ENCODE measurements around the gene PREX1.
"Not testable (repeated sequence)": the region's sequence is repeated elsewhere in the genome, so short reads cannot be mapped to it uniquely, and the experiment has no call there.

Gene PREX1, protein sequence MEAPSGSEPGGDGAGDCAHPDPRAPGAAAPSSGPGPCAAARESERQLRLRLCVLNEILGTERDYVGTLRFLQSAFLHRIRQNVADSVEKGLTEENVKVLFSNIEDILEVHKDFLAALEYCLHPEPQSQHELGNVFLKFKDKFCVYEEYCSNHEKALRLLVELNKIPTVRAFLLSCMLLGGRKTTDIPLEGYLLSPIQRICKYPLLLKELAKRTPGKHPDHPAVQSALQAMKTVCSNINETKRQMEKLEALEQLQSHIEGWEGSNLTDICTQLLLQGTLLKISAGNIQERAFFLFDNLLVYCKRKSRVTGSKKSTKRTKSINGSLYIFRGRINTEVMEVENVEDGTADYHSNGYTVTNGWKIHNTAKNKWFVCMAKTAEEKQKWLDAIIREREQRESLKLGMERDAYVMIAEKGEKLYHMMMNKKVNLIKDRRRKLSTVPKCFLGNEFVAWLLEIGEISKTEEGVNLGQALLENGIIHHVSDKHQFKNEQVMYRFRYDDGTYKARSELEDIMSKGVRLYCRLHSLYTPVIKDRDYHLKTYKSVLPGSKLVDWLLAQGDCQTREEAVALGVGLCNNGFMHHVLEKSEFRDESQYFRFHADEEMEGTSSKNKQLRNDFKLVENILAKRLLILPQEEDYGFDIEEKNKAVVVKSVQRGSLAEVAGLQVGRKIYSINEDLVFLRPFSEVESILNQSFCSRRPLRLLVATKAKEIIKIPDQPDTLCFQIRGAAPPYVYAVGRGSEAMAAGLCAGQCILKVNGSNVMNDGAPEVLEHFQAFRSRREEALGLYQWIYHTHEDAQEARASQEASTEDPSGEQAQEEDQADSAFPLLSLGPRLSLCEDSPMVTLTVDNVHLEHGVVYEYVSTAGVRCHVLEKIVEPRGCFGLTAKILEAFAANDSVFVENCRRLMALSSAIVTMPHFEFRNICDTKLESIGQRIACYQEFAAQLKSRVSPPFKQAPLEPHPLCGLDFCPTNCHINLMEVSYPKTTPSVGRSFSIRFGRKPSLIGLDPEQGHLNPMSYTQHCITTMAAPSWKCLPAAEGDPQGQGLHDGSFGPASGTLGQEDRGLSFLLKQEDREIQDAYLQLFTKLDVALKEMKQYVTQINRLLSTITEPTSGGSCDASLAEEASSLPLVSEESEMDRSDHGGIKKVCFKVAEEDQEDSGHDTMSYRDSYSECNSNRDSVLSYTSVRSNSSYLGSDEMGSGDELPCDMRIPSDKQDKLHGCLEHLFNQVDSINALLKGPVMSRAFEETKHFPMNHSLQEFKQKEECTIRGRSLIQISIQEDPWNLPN (N-terminal part only)

DNA sequence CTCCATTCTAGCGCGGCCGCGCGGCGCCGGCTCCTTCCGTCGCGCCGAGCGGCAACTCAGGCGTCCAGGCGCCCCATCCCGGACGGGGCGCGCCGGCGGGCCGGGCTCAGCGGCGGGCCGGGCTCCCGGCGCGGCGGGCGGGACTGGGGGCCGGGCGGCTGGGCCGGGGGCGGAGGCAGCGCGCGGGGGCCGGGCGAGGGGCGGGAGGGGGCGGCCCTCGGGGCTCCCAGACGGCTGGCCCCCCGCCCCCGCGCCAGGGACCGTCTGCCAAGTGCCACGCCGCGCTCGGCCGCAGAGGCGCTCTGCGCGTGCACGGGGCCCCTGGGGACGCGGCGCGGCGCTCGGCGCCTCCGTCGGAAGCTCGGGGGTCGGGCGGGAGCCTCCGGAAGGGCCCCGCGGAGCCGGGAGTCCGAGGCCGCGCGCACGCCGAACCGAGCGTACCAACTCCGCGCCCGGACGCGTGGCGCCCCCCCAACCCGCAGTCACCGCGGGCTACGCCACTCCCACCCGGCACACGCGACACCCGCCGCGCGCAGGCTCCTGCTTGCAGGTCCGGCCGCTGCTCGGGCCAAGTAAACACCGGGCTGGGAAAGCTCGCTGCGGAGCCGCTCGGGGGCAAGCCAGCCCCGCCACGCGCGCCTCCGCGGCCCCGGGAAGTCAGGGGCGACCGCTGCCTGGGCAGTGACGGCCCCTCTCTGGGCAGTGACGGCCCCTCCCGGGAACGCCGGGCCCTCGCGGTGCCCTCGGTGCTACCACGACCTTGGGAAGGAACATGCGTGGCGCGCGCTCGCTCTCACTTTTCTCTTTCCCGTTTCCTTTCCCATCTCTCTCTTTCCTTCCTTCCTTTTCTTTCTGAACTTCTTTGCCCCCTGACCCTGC, at the start of gene PREX1:
PREX1 (minus strand) TSS at position 145 of the 879 bp plus-strand sequence; CDS start at position 6, 139 bp downstream.
- DNase-seq = peak; percentile 61 to 77 (median 66)

DNA sequence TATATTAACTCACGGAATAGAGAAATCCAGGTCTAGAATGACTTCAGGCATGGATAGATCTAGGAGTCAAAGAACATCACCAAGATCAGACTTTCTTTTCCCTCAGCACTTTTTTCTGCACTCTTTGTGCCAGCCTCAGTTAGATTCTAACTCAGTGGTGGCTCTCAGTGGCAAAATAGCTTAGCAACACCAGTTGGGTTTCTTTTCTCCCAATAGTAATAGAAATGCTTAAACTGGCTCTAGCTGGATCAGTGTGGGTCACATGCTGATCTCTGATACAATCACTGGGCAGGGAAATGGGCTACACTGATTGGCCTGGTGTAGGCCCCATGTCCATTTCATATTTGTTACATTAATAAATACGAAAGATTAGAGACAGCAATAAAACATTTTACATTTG, 49.5 kb upstream of the PREX1 start:
- DNase-seq = no peak

DNA sequence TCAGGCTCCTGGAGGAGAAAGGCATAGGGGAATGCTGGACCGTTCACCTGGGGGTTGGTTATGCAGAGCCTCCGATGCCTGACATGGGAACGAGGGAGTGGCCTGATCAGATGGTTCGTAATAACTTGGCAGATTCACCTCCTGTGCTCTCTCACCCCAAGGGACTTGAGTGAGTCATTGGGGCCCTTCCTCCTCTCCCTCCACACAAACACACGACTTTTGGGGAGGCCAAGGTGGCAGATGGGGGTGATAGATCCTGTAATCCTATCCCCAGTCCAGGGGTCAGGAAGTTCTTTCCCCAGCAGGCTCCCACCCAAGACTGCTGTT, 48.1 kb upstream of the PREX1 start:
- DNase-seq = no peak

DNA sequence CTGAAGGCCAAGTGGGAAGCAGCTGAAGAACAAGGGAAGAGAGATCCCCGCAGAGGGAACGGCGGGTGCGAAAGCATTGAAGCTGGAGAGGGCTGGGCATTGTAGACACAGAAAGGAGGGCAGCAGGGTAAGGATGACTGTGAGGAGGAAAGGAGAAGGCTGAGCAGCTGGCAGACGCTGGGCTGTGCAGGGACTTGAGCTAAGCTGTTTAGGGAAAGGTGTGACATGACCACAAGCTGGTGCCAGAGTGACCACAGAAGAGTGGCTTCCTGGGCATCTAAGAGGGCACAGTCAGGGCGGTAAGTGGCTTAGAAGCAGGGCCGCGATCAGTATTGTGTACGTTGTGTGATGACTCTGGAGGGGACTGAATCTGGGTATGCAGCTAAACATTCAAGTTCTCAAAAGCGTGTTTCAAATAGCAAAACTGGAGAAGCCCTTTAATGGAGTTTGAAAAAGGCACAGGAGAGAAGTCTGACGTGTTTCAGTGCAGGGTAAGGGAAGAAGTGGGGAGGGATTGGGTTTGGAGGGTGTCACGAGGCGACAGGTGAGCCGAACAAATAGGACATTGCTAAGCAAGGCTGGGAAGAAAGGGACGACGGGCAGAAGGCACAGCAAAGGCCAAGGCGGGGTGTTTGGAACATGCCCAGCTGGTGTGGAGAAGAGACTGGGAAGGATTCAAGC, 47.6 kb upstream of the PREX1 start:
- no peak for DNase-seq

DNA sequence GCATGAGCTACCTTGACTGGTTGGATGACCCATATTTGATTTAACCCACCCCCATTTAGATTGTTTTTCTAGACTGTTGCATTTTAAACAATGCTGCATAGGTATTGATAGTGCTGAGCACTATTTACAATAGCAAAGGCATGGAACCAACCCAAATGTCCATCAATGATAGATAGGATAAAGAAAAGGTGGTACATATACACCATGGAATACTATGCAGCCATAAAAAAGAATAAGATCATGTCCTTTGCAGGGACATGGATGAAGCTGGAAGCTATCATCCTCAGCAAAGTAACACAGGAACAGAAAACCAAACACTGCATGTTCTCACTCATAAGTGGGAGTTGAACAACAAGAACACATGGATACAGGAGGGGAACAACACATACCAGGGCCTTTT, 41.6 kb upstream of the PREX1 start:
- not testable (repeated sequence) for DNase-seq

DNA sequence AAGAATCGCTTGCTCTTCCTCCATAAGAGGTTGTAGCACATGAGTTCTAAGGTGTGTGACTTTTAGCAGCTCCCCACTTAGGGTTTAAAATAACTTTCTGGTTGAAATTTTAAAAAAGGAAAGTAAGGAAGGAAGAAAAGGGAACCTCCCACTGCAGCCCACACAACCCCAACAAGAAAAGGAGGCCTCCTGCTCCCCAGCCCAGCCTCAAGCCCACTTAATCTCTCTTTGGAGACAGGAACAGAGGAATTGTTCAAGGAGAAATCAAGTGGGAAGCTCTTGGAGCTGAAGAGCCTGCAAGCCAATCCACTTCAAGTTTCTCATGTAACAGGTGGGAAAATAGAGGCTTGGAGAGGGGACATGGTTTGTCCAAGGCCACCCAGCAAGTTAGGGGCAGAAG, 39.1 kb upstream of the PREX1 start:
- DNase-seq = no peak

DNA sequence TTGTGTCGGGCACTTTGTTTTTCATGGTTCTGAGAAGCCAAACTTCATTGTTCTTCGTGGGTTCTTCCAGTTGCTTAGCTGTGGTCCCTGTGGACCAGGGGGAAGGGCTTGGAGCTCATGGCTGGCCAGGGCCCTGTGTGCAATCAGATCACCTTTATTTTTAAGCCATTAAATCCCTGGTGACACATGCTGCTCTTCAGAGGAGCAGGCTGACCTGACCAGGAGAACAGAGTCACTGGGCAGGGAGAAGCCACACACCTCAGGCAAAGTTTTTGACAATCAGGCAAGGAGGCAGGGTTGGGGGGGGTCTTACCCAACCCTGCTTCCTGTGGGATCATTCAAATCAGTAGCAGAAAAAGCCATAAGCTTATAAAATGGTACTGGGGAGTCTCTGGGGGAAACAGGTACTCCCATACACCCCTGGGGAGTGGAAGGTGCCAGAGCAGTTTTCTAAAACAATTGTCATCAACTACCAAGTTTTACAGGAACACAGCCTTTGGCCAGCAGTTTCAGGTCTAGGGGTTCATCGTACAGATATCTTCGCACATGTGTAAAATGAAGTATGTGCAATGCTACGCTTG, 37.0 kb upstream of the PREX1 start:
- no peak for DNase-seq

DNA sequence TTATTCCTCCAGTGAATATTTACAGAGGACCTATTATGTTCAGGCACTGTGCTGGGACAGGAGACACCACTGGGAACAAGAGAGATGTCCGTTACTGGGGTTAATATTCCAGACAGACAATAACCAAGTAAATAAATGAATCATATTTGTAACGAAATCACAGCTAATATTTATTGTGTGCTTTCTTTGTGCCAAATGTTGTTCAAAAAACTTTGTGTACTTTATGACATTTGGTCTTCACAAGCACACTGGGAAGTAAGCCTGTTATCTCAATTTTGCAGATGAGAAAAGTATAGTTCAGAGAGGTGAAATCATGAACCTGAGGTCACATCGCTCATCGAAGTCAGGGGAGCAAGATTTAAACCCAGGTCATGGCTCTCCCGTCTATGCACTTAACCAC, 36.5 kb upstream of the PREX1 start:
- no peak for DNase-seq

DNA sequence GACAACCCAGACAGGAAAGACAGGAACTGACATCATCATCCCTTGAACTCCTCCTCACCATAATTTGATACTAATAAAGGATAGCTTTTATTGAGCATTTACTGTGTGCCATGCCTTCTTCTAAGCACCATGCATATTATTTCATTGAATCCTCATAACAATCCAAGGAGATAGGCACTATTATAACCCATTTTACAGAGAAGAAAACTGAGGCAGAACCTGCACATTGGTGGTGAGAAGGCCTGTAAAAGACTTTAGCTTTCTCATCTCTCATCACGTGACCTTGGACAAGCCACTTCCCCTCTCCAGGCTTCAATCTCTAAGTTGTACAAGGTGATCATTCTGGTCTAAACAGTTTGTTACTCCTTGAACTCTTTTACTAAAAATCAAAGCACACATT, 34.5 kb upstream of the PREX1 start:
- no peak for DNase-seq

DNA sequence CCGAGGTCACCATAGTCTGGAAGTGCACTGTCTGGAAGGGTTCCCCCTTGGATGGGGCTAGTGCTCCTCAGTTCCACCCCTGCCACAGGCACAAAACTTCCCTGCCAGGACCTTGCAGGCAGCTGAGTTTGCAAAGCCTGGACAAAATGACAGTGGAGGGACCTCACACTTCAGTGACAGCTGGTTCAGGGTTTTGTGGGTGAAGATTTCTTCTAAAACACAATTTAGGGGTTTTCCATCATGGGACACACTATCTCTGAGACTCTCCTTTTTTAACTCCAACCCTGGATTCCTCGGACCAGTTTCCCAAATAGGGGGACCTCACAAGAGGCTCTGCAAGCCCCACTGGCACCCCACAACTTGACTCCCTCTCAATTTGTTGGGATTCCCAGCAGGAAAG, 33.6 kb upstream of the PREX1 start:
- DNase-seq = no peak

DNA sequence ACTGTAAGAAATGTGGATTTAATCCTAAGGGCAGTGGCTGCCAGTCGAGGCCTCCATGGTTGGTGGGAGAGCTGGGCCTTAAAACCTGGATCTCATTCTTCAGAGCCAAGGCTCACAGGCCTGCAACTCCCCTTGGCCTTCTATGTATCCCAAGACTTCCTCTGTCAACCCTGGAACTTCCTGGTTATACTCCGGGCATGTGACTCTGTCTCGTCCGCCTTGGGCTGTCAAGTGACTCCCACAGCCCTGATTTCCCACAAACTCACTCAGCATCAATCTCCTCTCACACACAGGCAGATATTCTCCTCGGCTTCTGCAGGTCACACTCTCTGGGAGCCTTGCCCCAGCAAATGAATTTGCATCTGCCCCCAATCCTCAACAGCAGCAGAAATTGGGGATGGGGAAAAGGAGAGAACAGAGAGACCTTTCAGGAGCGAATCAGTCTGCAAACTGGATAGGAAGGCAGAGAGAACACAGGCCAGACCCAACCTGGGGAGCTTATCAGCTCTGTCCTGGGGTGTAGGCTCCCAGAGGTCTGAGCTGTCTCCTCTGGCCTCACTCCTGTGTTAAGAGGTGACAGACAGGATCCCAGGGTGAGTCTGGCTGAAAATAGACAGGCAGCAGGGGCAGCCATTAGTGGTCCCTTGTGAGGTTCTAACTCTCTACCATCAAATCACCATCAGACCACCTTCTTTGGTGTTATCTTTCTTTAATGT, 30.4 kb upstream of the PREX1 start:
- DNase-seq = no peak

DNA sequence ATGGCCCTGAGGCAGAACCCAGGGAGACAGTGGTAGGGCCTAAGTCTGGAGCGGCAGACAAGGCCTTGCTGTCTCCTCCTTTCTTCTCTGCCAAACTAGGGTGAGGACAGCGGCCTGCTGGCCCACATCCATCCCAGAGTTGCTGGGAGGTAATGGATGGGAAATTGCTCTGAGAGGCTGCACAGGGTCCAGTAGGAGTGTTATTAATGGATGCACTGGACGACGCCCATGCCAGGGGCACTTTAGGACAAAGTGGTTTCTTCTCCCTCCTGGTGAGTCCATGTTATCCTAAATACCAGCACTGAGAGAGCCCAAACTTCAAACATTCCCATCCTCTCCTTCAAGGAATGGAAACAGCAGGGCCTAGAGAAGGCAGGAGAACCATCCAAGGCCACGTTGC, 28.3 kb upstream of the PREX1 start:
- no peak for DNase-seq

DNA sequence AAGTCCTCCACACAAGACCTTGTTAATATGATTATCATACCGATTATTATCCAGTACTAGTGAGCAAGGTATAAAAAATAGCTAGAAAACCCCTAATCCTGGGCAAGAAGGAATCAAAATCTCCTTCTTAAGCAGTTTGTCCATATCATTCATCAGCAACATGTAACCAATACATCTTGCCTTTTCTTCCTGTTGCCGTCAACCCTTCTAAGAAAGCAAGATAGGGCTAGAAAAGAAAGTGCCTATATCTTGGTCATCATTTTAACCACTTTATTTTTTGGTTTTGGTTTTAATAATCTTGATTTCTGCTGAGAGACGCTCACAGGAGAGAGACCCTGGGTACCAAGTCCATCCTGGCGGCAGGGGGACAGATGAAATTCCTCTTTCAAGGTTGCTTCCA, 27.2 kb upstream of the PREX1 start:
- DNase-seq = no peak

DNA sequence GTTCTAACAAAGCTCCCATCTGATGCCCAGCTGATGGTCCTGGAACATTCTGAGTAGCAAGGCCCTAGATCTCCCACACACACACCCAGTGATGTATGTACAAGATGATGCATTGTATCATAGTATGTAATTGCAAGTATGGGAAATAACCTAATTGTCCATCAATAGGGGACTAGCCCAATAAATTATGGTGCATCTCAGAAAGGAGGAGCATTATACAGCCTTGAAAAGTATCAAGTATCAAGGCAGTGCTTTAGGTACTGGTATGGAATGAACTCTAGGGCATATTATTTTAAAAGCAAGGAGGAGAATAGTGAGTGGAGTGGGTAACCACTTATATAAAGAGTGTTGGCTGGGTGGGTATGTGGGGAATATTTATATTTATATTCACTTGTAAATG, 24.8 kb upstream of the PREX1 start:
- no peak for DNase-seq

DNA sequence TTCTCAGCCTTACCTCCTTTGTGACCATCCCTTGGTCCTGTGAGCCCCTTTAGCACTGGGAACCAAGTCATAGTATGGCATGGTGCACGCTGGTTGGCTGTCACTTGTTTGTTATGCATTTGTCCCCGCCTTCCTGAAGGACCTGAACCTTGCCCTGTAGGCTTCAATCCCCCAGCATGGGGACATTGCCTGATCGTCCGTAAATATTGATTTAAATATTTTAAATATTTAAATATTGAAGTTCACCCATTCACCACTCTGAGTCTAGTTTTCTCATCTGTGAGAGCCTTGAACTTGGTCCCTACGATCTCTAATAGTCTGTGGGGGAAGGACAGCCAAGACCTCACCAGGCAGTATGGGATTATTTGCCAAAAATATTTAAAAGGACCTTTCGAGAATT, 23.8 kb upstream of the PREX1 start:
- DNase-seq = no peak

DNA sequence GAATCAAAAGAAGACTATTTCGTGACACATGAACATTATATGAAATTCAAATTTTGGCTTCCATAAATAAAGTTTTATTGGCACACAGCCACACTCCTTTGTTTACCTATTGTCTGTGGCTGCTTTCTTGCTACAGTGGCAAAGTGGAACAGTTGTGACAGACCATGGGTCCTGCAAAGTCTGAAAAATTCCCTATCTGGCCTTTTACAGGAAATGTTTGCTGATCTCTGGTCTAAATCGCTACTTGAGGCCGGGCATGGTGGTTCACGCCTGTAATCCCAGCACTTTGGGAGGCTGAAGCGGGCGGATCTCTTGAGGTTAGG, 23.1 kb upstream of the PREX1 start:
- DNase-seq = no peak

DNA sequence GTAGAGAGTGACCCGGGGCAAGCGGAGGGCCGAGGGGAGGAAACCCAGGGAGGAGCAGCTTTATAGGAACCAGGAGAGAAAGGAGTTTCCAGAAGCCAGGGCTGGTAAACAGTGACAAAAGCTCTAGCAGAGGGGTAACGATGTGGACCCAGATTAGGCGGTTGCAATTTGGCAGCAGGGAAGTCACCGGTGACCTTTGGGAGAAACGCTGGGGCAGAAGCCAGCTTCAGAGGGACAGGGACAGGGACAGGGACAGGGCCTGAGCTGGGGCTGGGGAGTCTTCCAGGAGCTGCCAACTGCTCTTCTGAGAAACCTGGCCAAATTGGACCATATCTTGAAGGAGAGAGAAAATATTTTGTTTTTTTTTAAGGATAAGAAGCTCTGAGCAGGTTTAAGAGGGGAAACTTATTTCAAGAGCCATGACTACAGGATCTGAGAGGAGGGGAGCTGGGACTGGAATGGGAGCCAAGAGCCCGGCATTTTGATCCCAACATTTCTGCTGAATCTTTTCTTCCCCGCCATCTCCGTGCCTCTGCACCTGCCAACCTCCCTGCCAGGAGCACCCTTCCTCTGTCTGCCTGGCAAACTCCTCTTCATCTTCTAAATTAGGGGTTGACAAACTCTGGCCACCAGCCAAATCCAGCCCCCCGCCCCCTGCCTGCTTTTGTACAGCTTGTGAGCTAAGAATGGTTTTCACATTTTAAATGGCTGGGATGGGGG, 22.6 kb upstream of the PREX1 start:
- no peak for DNase-seq

DNA sequence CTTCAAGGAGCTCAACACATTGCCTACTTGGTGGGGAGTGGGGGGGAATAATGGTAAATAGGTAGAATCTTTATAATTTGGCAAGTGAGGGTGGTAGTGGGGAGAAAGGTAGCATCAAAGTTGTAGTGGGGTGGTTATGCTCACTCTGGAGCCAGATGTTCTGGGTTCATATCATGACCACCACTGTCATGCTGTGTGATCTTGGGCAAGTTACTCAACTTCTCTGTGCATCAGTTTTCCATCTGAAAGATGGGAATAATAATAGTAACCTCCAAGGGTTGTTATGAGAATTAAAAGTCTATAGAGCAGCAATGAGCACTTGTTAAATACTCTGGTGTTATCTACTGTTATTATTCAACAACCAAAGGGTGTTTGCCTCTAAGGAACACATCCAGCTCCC, 22.0 kb upstream of the PREX1 start:
- no peak for DNase-seq

DNA sequence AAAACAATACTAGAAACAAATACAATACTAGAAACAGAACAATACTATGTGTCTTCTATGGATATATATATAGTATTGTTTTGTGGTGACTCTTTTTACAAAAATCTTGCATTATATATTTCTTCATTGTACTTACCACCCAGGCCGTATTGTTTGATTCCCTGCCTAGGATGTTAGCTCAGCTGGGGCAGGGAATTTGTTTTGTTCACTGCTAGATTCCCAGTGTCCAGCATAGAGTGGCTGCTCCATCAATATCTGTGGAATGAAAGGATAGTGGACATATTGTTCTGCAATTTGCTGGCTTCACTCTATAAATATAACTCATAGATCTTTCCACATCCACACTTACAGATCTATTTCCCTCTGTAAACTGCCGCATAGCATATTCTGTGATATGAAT, 21.5 kb upstream of the PREX1 start:
- no peak for DNase-seq
